Globus pallidus (tissue), 1 donor: ENCODE measurements around the gene PEX26.
"Not testable (repeated sequence)": the region's sequence is repeated elsewhere in the genome, so short reads cannot be mapped to it uniquely, and the experiment has no call there.

Experiments used
- DNase-seq: peaks from one replicate; pipeline ENCODE4 v3.0.0-alpha.2; 2015; ENCODE audit warnings: low spot score

Gene PEX26

GRCh38 chr22:18056807-18057474, 20.8 kb upstream of the PEX26 start:
- no peak for DNase-seq

DNA sequence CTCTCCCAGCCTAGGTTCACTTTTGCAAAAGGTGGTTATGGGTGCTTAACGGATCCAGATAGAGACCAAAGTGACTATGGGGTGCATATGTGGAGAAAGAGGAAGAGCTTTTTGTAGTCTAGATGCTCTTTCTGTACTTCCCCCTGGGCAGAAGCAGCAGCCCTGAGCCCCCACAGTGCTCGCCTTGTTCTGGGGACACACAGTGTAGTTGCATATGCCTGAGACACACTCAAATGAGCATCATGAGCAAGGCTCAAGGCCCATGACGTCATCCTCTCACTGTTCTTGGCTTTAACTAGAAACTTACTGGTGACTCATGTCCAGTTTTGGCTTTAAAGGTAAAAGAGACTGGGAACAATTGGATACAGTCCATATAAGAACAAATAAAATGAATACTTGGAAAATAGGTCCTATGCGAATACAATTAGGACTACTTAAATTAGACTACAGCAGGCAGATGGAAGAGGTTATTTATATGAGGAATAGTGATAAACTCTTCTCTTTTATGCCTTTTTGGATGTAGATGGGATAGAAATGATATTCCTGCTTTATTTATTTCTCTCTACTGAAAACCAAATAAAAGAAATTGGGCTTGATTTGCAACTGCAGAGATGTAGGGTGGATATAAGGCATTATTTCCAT, 20.1 kb upstream of the PEX26 start:
- DNase-seq: peak; percentile 77

- DNase-seq: no peak
These were observed 19.3 kb upstream of the PEX26 start for GRCh38 chr22:18058371-18059093.

GRCh38 chr22:18059094-18059417, 18.7 kb upstream of the PEX26 start:
- DNase-seq: no peak

DNA sequence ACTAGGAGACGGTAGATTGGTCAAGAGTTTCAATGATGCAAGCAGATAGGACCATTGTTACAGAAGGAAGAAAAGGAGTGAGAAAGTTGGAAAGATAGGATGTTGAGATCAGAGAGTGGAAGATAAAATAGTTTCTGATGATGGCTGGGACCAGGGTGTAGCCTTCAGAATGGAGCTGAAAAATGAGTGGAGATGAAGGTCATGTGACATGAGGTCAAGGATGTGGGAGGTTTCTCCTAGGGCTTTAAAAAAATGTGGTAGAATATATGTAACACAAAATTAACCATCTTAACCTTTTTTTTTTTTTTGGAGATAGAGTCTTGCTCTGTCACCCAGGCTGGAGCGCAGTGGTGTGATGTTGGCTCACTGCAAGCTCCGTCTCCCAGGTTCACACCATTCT, 18.3 kb upstream of the PEX26 start:
- DNase-seq: no peak

DNA sequence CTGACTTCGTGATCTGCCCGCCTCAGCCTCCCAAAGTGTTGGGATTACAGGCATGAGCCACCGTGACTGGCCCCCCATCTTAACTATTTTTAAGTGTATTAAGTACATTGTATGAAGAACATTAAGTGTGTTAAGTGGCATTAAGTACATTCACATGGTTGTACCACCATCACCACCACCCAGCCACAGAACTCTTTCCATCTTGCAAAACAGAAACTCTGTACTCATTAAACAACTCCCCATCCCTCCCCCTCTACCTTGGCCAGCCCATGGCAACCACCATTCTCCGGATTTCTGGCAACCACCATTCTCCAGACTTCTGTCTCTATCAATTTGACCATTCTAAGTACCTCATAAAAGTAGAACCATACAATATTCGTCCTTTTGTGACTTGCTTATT, 17.8 kb upstream of the PEX26 start:
- no peak for DNase-seq

DNA sequence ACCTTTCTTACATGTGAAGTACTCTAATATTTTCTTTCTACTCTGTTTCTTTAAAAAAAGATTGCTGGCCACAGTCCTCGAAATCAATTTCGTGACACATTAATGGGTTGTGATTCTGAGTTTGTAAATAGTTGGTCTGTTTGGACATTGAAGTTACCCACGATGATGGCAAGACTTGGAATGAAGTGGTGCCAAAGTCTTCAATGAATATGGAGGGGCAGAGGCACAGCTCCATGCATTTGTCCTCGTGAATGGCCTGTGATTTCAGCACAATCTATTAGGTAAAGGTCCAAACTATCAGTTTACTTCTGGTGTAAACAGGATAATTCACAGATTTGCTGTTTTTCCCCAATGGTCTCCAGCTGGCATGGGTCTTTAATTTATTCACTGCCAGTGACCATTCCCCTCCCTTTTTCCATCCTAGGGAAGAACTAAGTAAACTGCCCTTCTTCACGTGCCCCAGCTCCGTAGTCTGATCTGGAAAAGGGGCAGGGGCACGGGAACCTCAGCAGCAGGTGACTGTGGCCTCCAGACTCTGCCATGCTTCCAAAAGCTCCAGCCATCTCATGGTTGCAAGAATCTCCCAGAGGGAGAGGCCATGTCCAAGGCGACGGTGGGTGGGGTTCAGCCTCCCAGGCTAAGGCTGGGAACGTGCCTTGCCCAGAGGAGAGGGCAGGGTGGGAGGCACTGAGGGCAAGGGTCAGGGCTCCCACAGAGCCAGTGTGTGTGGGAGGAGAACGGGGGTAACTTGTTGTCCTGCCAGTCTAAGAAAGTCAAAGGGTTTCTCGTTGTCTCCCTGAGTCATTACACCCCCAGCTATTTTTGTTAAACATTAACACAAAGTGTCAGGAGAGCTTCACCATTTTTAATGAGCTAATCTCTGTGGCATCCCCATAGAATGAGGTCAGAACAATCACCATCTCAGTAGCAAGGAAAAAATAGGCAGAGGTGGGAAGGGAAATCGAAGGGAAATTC, 16.9 kb upstream of the PEX26 start:
- DNase-seq: no peak

GRCh38 chr22:18062421-18062820, 15.4 kb upstream of the PEX26 start:
- no peak for DNase-seq

DNA sequence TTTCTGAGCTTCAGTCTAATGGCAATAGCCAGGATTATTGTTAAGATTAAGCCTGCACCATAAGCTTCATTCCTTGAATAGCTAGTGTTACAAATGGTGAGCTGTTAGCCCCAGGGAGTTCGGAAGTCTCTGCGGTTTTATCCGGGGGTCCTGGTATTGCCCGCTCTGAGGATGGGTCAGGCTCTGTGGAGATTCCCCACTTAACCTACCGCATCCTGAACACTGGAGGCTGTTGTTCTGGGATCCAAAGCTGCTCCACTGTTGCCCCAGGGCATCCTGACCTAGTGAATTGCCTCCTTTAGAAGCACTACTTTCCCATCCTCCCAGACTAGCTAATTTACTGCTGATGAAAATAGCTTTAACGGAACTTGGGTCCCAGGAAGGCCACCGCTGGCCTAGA, 14.5 kb upstream of the PEX26 start:
- DNase-seq: no peak

GRCh38 chr22:18063715-18064114, 14.1 kb upstream of the PEX26 start:
- DNase-seq: not testable (repeated sequence)

GRCh38 chr22:18064636-18065035, 13.2 kb upstream of the PEX26 start:
- no peak for DNase-seq

DNA sequence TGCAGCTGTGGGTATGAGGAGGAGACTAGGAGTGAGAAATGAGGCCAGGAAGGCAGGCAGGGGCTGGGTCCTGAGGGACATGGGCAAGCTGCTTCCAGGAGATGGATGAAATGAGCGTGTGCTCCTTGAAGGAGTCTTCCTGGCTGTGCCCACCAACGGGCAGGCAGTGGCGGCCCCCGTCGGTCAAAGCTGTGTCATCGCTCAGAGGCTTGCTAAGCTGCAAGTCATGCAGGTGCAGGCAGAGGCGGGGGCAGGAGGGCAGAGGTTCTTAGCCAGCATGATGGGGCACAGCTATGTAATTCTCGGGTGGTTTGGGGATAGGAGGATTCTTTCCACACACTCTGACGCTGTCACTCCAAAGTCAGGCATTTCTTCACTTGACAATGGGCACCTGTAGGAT, 12.5 kb upstream of the PEX26 start:
- no peak for DNase-seq

GRCh38 chr22:18066181-18066859, 11.5 kb upstream of the PEX26 start:
- DNase-seq: no peak

DNA sequence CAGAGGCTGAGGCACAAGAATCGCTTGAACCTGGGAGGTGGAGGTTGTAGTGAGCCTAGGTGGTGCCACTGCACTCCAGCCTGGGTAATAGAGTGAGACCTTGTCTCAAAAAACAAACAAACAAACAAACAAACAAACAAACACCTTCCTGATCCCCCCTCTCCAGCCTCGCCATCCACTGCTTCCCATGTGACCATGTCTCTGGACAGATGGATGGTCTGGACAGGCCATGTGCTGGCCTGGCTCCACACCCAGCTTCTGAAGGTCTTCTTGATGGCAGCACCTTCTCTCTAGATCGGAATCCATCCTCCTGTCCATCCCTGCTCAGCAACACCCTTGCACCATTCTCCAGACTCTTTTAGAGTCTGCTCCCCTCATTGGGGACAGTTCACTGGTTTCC, 10.7 kb upstream of the PEX26 start:
- no peak for DNase-seq

GRCh38 chr22:18067548-18068341, 10.0 kb upstream of the PEX26 start:
- DNase-seq: no peak

- DNase-seq: no peak
These were observed 9.3 kb upstream of the PEX26 start for GRCh38 chr22:18068381-18068988.

DNA sequence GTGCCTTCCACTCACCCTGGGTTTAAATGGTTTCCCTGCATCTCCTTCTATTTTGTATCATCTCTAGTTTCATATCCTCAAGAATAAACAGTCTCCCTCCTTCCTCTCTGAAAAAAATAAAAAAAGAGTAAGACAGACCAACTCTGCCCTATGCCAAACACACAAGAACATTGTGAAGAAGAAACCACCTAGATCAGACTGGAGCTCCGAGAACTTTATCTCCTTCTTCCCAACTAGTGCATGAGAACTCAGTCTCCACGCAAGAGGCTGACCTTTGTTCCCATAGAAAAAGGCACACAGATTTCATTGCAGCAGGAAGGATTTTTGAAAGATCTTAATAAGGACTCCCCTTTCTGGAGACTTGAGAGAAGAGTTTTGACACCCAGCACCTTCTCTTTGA, 8.7 kb upstream of the PEX26 start:
- DNase-seq: no peak

- DNase-seq: no peak
These were observed 7.7 kb upstream of the PEX26 start for GRCh38 chr22:18070041-18070440.

DNA sequence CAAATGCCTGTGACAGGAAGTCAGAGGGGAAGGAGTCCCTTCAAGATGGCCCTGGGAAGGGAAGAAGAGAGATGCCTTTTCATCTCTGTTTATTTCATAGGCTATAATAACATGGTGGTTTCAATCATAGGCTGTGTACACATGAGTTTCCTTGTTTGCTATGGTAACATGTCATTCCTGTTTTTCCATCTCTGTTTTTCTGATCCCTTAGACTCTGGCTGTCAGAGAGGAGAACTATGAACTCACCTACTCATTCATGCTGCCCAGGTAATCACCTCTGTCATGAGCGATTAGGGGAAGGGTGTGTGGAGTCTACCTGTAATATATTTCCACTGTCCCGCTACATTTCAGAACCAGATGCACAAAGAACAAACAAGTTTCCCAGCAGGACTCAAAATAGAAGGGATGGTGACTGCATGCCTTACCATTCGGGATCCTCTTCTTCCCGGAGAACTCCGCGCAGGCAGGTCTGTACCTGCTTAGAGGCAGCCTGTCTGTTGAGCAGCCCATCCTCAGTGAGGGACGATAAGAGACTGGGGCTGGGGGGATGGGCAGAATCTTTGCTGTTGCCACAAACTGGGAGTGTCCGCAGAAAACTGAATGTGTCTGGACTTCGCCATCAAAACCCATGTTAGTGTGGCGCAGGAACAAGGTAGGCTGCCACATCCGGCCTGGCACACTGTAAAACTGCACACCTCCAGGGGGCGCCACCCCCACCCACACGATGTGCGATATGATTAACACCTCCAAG, 7.1 kb upstream of the PEX26 start:
- no peak for DNase-seq
